ENCODE measurements around the gene MISP3.

The MISP3 gene

DNA sequence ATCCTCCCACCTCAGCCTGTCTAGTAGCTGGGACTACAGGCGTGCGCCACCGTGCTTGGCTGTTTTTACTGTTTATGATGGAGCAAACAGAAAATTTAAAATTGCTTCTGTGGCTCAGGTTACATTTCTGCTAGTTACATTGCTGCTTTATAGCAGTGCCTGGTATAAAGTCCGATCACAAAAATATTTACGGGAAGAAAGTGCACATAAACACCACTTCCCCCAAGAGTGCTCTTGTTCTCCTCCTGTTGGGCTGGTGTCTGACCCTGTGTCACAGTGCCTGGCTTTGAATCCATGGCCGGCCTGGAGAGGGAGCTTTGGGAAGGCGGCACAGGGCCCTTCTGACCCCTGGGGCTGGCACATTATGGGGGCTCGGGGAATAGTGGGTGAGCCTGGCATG is 33.1 kb downstream of the MISP3 start:
- no peak for DNase-seq

- DNase-seq = no peak
Measured at GRCh38 chr19:14106840-14107239, 34.3 kb downstream of the MISP3 start.

DNA sequence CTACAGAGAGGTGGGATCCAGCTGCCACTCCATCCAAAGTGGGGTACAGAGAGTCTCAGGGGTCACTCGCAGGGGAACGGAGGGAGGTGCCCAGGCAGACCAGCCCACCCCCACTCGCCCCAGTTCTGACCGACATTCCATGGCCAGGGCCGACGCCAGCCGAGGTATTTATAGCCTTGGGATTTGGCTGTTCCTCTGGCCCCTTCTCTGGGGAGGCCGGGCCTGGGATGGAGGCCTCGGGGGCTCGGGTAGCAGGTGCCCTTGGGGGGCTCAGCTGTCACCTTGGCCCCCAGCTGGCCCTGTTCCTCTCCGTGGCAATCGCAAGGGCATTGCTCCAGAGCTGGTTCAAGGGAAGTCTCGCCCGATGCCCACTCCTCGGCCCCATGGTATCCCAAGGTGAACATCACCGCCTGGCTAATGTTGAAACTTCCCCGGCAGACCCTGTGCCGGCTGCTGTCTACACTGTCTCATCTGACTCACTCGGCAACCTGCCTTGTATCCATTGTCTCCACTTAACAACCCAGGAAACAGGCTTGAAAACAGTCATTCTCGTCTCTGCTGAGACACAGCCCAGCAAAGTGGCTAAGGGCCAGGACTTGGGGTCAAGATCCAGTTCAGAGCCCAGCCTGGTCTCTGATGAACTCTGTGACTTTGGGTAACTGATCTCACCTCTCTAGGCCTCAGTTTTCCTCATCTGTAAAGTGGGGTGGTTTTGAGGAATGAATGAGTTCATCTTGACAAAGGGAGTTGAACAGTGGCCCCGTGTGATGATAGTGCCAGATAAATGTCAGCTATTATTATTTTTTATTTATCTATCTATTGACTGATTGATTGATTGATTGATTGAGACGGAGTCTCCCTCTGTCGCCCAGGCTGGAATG is 35.2 kb downstream of the MISP3 start:
- no peak for DNase-seq

GRCh38 chr19:14110650-14111049 is 38.1 kb downstream of the MISP3 start:
- no peak for DNase-seq

DNA sequence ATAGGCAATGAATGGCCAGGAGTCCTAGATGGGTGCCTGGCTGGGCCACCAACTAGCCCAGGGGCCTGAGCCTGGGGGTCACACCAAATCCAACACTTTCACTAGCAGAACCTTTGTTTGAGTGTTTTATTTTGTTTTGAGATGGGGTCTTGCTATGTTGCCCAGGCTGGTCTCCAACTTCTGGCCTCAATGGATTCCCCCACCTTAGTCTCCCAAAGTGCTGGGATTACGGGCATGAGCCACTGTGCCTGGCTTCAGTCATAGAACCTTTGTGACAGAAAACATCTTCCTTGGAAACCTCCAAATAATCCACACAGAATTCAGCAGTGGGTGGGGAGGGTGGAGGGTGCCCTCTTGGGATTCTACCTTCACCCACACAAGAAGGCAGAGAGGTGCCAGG is 38.9 kb downstream of the MISP3 start:
- no peak for DNase-seq

GRCh38 chr19:14112051-14112808 is 39.6 kb downstream of the MISP3 start:
- DNase-seq = no peak

- no peak for DNase-seq
Measured at GRCh38 chr19:14112809-14113385, 40.3 kb downstream of the MISP3 start.

DNA sequence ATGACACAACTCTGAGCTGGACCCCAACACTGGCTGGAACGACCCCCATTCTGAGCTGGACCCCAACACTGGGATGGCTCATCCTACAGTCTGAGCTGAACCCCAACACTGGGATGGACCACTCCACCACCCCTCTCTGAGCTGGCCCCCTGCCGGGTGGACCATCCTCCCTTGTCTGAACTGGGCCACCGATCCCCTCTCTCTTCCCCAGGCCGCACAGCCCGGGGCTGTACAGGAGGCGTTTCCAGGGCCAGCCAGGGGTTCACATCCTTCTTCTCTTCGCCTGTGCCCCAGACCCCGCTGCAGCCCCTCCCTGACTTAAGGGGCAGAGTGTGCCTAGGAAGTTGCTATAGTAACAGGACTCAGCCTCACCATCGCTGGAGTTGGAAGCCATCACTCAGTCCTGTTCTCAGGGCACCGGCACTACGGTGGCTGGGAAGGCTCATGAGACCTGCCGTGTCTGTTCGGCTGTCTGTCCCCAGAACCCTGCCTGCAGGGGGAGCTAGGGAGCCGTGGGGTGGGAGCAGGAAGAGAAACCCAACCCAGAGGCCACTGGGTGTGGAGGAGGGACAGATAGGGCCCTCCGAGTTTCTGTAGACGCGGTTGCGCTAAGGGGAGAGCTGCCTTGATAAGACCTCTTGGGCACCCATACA is 41.3 kb downstream of the MISP3 start:
- peak; percentile 21 to 45 for DNase-seq

DNA sequence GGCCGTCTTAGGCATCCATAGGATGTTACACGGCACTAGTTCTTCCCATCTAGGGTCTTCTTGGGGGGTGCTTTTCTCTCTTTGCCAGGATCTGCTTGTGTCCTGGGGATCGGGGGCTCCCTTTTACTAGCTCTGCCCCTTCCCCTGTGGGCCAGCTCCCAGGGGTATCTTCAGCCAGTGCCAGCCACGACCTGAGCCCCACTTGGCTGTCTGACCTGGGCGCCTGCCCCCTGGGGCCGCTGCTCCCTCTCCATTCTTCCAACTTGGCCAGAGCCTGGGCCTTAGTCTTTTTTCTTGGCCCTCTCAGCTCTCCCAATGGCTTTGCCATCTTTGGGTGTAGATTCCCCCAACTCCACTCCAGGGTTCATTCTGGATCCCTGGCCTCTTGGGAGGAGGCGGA is 41.9 kb downstream of the MISP3 start:
- DNase-seq = no peak

GRCh38 chr19:14114854-14115253 is 42.3 kb downstream of the MISP3 start:
- DNase-seq = peak; percentile 37 to 50

DNA sequence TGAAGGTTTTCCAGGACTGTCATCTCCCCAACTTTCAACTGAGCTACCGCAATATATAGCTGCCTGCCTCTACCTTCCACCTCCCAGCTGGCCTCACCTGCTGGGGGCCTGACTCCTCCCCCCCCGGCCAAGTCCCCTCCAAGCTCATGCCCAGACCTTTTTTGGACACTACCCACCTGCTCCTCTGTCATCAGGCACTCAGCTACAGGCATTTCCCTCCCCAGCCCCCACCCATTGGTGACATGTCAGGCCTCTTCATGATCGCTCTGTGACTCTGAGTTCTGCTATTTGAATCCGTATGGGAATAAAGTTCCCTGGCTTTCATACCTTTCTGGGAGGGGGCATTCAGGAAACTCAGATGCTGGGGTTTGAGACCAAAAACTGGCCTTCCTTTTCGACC is 43.2 kb downstream of the MISP3 start:
- no peak for DNase-seq

GRCh38 chr19:14116525-14116917 is 43.9 kb downstream of the MISP3 start:
- no peak for DNase-seq

GRCh38 chr19:14116918-14117578 is 44.5 kb downstream of the MISP3 start:
- DNase-seq = peak in 1 of 2 experiments; percentile 4

- DNase-seq = peak; percentile 97 to 99
Measured at GRCh38 chr19:14117668-14118164, 45.1 kb downstream of the MISP3 start, which contains the start of gene PRKACA. Gene PRKACA (minus strand): TSS chr19:14117762. CDS start chr19:14117547, 215 bp downstream.

DNA sequence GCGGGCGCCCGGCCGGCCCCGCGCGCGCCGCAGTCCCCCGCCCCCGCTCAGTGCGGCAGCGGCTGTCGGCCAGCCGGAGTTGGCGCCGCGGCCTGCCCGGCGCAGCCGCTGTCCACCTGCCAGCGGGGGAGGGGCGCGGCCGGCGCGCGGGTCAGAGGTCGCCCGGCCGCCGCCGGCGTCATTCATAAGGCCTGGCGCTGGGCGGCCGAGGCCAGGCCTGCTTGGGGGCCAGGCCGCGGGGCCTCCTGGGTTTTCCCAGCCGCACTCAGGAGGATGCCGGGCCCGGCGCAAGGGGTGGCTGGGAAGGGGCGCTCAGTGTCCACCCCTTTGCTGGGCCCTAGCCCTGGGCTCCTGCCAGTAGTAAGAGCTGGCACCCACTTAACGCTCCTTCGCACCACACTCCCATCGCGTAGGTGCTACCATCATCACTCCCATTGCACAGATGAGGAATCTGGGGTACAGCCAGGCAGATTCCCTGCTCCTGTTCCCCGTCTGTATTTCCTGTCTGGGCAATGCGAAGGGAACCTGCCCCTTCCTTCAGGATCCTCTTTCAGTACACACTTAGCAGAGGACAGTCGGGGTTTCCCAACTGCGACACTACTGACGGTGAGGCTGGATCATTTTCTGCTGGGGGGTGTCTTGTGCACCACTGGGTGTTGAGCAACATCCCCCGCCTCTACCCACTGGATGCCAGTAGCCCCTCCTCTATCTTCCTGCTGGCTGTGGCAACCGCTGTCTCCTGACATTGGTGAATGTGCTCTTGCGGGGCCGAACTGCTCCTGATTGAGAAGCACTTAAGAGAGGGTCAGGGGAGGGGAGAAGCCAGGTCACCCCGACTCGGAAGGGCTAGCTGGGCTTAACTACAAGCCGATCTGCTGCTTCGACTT is 45.8 kb downstream of the MISP3 start:
- DNase-seq = peak; percentile 15 to 35

- no peak for DNase-seq
Measured at GRCh38 chr19:14119146-14119545, 46.6 kb downstream of the MISP3 start.

DNA sequence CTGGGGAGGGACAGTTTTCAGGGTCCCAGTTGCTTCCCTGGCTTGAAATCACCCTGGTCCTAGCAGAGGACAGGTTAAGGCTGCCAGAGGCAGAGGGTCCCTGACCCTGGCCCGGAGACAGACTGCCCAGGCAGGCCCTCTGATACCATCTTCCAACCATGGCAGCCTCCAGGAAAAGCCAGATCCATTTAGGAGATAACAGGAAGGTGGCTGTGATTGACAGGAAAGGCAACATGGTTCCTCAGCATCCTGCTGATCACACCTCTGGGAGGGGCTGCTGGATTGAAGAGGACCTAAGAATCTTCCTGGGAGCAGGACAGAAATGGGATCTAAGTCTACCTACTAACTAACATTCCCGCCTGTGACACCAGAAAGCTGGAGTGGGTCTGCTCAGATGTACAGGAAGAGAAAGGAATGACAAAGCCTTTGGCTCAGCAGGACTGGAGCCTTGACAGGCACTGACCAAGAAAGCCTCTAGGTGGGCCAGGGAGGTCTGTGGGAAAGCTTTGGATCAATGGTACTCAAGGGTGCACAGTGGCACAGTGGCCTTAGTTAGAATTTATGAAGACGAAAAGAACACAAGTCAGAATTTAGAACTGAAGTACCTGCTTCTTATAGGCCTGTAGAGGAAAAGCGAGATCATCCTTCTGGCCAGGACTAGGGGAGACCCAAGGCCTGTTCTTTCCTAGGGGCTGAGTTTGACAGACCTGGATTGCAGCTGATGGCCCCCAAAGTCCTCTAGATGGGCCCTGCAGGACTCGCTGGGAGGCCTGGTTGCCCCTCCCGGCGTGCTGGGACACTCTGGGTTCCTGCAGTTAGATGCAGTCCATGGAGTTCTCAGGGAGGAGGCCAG is 47.3 kb downstream of the MISP3 start:
- no peak for DNase-seq

GRCh38 chr19:14120497-14120780 is 47.9 kb downstream of the MISP3 start:
- no peak for DNase-seq

GRCh38 chr19:14122924-14123323 is 50.3 kb downstream of the MISP3 start:
- no peak for DNase-seq

Measured in stimulated activated CD4-positive, alpha-beta T cell treated with anti-CD3 and anti-CD28 coated beads, Interleukin-4, amount 100 ng/mL, for 4 hours (primary cell).